ENCODE results near the gene LPAR5.
"Not testable (repeated sequence)": the region's sequence is repeated elsewhere in the genome, so short reads cannot be mapped to it uniquely, and the experiment has no call there.

LPAR5 gene

DNA sequence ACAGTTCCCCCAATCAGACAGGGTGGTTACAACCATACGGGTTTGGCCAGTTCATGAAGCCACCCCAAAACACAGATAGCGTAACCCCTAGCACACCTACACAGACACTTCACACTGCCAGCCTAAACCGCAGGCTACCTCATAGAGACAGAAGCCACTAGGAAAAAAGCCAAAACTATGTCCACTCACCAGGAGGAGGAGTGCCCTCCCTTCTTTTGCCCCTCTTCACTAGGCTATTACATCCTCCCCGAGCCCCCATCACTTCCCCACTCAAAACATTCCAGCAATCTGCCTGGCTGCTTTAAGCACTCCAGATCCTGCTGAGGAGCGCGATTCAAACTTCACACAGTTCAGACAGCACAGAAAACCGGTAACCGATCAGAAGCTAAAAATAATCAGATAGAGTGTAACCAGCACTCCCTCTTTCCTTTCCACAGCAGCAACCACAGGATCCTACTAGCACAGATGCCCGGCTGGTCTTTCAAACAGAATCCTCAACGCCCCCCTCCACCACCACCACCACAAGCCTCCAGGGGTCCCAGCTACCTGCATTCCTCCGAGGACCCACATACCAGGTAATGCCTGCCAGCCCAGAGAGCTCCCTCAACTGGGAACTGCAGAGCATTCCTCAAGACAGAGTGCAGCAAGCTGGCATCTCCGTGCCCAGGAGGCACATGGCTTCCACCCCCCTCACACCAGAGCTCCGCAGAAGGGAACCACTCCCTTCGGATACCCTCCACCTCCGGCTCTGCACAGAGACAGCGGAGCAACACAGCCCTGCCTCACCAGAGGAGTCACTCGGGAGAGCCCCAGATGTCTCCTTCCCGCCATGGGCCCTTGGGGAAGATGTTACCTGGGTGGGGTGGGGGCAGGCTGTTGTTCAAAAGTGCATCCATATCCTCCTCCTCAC, 30.1 kb downstream of the LPAR5 start:
- peak; percentile 52 for DNase-seq

DNA sequence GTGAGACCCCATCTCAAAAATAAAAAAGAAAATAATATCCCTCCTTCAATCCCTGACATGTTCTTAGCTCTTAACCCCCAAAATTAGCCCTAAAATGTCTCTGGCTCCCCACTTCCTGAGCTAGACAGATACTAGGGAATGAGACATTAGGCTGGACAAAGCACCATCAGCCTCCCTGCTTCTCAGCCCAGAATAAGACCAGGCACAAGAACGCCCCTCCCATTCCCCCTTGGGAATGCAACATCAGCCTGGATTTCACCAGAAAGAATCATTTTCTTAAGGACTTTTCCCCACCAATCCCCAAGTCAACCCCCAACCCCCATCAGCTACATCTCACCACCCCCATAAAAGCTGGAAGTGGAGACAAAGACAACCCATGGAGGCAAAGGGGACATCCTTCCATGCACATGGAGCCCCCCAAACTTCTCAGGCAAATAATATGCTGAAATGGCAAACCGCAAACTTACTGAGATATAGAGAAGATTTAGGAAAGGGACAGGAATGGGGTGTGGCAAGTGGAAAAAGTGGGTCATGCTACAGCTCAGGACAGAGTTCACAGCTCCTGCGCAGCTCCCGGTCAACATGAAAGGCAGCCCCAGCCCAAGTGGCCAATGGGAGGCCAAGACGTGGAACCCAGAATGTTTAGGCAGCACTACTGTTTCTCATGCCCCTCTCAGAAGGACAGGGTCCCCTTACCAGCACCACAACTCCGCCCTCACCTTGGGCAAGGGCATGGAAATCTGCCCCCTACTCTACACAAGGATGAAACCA, 31.3 kb downstream of the LPAR5 start:
- no peak for DNase-seq

DNA sequence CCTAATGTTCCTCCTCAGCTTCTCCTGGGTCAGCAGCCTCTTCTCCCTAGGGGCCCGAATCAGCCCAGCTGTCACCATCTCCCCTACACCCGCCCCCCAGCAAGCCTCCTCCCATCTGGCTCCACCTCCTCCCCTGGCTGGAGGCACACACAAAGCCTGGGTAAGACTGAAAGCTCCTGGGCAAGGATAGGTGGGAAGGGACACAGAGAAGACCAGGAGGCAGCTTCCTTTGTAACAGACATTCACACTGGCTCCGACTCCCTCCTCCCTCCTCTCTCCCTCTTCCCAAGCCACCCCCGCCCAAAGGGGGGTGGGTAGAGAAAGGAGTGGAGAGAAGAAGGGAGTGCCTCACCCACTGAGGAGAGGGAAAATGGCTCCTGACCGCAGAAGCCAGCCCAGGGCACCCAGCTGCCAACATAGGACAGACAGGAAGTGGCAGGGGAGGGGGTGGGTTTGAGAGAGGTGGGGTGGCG, 32.6 kb downstream of the LPAR5 start:
- peak; percentile 32 for DNase-seq

DNA sequence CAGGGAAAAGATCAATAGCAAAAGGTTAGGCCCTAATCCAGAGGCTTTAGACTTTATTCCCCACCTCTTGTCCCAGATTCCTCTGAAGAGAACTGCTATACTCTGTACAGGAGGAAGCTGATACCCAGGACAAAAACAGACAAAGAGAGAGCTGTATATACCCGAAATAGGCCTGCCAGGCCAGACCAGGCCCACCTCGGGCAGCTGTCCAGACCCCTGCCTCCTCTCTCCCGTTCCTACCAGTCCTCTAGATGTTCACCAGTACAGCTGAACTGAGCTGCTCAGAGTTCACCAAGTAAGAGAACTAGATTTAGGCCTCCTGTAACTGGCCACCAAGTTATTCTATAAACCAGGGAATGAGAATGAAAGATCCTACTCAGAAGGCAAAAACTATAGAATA, 33.2 kb downstream of the LPAR5 start:
- no peak for DNase-seq

DNA sequence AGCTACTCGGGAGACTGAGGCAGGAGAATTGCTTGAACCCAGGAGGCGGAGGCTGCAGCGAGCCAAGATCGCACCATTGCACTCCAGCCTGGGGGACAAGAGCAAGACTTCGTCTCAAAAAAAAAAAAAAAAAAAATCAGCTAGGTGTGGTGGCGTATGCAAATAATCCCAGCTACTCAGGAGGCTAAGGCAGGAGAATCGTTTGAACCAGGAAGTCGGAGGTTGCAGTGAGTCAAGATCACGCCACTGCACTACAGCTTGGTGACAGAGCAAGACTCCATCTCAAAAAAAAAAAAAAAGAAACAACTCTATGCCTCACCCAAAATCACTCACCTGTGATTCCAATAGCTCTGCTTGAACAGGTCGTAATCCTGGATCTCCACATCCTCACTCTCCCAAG, 40.1 kb downstream of the LPAR5 start:
- not testable (repeated sequence) for DNase-seq

DNA sequence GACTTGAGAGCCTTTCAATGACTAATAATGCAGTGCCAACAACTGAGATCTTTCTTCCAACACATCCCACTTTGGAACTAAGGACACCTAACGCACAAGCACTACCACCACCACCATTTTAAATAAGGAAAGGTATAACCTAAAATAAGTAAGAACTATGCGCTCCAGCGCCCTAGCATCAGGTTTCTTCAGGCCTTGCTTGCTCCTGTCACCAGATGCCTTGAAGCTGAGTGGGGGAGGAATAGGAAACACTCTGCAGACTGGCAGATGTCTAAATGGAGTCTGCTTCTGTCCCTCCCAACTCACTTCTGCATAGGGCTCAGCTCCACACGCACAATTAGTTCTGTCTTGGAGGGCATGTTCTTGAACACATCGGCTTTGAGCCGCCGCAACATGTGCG, 43.7 kb downstream of the LPAR5 start:
- DNase-seq: no peak

DNA sequence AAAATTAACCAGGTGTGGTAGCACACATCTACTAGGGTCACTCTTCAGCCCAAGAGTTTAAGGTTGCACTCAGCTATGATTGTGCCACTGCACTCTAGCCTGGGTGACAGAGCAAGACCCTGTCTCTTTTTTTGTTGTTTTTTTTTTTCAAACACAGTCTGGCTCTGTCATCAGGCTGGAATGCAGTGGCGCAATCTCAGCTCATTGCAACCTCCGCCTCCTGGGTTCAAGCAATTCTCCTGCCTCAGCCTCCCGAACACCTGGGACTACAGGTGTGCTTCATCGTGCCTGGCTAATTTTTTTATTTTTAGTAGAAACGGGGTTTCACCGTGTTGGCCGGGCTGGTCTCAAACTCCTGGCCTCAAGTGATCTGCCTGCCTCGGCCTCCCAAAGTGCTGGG, 49.2 kb downstream of the LPAR5 start:
- DNase-seq: not testable (repeated sequence)

DNA sequence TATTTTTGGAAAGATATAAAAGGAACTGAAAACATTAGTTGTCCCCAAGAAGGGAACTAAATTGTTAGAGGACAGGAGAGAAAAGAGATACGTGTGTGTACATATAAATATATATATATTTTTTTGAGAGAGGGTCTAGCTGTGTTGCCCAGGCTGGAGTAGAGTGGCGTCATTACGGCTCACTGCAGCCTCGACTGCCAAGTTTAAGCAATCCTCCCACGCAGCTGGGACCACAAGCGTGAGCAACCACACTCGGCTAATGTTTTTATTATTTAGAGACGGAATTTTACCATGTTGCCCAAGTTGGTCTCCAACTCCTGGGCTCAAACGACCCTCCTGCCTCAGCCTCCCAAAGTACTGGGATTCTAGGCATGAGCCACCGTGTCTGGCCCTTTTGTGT, 51.5 kb downstream of the LPAR5 start:
- no peak for DNase-seq

DNA sequence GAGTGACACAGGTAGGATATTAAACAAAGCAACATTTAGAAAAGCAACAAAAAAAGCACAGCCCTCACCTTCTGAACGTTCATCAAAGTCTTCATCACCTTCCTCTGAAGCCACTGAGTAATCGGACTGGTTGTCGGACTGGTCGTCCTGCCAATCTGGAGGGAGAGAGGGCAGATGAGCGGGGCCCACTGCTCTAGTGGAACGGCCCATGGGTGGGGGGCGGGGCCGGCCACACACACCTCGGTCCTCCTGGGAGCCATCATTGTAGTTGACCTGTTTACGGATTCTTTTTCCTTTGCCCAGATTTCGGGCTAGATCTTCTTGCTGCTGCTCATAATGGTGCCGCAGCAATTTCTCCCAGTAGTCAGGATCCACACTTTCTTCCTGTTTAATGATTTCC, 52.8 kb downstream of the LPAR5 start:
- DNase-seq: no peak

DNA sequence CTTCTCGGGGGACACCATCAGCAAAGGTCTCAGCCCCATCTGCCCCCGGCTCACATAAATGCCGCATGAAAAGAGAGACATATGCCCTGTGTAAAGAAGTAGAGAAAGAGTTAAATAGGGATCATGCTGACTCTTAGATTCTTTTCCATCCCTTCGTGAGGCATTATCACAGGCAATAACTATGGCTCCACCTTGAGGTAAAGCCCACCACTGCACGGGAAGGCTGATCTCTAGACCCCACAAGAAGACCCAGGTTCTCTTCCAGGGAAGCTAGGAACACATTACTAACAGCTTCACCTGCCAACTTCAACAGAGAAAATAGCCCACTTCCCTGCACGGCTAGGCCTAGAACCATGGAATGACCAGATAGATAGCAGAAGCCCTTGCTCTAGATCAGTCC, 53.6 kb downstream of the LPAR5 start:
- DNase-seq: no peak

DNA sequence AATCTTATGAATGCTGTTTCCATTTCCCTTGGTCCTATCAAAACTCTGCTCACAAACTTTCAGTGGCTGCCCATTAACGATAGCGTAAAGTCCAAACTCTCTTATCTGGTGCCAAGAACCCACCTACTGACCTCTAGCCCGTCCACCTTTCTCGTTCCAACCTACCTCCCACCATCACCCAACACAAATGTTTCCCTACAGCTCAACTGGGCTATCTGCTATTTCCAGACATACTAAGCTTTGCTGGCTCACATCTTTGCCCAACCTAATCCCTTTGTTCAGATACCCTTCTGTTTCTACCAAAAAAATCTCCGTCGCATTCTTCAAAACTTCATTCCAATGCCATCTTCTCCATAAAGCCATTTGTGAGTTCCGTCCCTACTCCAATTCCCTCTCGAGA, 60.1 kb downstream of the LPAR5 start:
- no peak for DNase-seq

DNA sequence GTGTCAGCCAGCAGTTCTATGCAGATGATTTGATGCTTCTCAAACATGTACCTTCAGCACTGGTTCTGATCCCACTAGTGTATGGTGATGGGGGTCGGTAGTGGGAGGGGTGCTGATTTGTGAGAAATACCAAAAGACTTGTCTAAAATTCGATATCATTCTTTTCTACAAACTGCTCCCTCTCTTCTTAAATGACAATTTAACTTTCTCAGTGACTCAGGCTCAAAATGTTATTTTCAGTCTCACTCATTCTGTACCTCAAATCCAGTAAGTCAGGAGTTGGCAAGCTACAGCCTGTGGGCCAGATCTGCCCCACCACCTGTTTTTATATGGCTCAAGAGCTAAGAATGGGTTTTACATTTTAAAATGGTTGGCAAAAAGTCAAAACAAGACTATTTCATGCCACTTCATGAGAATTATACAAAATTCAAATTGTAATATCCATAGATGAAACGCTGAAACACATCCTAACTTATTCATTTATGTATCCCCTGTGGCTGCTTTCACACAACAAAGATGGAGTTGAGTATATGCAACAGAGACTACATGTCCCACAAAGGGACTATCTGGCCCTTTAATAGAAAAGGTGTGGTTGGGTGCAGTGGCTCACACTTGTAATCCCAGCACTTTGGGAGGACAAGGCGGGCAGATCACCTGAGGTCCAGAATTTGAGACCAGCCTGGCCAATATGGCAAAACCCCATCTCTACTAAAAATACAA, 61.0 kb downstream of the LPAR5 start:
- DNase-seq: no peak

DNA sequence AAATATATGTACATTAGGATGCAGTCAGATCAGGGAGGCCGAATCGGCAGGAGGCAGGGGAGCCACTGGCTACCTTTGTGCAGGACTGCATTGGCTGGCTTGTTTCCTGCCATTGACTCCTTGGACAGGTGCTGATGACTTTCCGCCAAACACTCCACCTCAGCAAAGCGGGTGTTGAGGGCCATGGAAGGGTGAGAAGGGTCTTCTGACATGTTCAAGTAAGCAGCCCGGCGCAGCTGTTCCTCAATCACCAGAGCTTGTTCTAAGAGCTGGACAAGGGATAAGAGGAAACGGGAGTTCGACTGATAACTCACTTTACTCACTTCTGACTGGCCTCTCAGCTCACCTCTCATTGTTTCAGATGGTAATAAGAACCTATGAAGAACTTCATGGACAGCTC, 62.8 kb downstream of the LPAR5 start:
- no peak for DNase-seq

DNA sequence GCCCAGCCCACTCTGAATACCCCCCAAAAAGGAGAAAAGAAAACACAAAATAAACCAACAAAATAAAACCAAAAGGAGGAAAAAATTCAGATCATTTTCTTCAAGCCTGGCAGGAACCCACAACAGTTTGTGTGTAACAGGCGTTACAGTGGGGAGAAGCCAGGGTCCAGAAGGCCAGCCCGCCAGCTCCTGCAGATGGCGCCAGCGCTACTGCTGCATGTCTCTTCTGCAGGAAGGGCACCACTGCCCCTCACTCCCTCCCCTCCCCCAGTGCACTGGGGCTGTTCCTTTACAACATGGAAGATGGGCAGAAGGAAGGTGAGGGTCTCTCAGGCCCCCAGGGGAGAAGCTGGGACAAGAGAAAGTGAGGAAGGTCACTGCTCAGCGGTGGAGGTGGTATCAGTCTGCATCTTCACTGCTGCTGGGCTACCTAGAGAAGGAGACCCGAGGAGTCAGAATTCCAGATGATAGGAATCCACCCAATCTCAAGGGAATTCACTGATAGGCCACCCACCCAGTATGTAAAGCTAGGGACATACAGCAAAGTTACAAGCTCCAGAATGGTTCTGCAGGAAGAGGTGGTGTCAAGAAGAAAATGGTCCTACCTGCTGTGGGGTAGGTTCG, 65.4 kb downstream of the LPAR5 start:
- DNase-seq: peak; percentile 29

DNA sequence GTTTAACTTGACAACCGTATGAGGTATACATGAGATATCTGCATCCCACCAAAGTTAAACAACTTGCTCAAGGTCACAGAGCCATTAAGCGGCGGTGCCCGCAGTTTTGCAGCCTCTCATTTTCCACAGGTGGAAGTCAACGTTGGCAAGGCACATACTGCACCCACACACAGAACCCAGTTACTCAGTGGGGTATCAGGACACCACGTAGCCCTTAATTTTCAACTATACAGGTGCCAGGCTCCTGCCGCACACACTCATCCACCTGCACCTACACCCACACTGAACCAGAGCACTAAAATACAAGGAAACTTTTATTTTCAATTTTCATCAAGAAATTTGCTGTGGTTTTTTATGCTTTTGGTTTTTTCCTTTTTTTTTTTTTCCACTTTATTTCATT, 66.0 kb downstream of the LPAR5 start:
- no peak for DNase-seq

DNA sequence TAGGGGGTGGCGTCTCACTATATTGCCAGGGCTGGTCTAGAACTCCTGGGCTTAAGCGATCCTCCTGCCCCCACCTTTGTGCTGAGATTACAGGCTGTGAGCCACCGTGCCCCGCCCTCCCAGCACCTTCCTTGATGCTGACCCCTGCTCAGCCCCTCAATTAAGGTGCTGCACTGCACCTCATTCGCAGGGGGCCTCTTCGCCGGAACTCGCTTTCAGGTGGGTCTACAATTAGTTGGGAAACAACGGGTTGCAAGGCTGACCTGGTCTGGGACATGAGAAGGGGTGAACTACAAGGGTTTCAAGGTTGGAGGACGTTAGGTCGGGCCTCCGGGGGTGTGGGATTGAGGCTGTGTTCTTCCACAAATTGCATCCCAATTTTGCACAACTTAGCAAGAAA, 66.4 kb downstream of the LPAR5 start:
- no peak for DNase-seq
